GM23338 (cell line): ENCODE results near the gene TMEM92. TPM values are rescaled to one million over a fixed set of nuclear protein-coding genes. Genes with fewer than 3 reads are reported as not detected.

Experiments used
- ATAC-seq: fragments of 200-7000 bp; cut with Tn5 transposase; 3 replicates; pipeline ENCODE4 v1.9.1; 2020
- DNase-seq: peaks from one replicate; pipeline ENCODE4 v3.0.0-alpha.2; 2015; ENCODE audit warnings: low spot score
- H2AFZ ChIP-seq: fragments of 200-600 bp; sonication (generic); 2 replicates; pipeline ENCODE4 v1.8.0; 2016; ENCODE audit warnings: antibody characterized with exemption, mild to moderate bottlenecking, moderate library complexity
- H3F3A ChIP-seq: fragments of 200-600 bp; sonication (generic); replicated peaks from 2 replicates; pipeline ENCODE4 v1.8.0; 2017; ENCODE audit warnings: antibody characterized with exemption, mixed run types, low read depth
- H3K27ac ChIP-seq: fragments of 200-600 bp; sonication (generic); 2 replicates; pipeline ENCODE4 v1.6.1; 2016; ENCODE audit warnings: low read depth
- H3K27me3 ChIP-seq: fragments of 200-600 bp; sonication (generic); 2 replicates; pipeline ENCODE4 v1.8.0; 2016; ENCODE audit warnings: mild to moderate bottlenecking, mixed run types, moderate library complexity; ENCODE audit not compliant: insufficient read depth
- H3K36me3 ChIP-seq: fragments of 200-600 bp; sonication (generic); 2 replicates; pipeline ENCODE4 v1.8.0; 2016; ENCODE audit warnings: mild to moderate bottlenecking; ENCODE audit not compliant: insufficient read depth
- H3K4me1 ChIP-seq: fragments of 200-600 bp; sonication (generic); 2 replicates; pipeline ENCODE4 v1.8.0; 2016; ENCODE audit warnings: mild to moderate bottlenecking, moderate library complexity; ENCODE audit not compliant: insufficient read depth
- H3K4me2 ChIP-seq: fragments of 200-600 bp; sonication (generic); 2 replicates; pipeline ENCODE4 v1.7.1; 2017; ENCODE audit warnings: mixed run types
- H3K4me3 ChIP-seq: fragments of 200-600 bp; sonication (generic); 2 replicates; pipeline ENCODE4 v1.6.1; 2016; ENCODE audit warnings: mixed run types
- H3K79me2 ChIP-seq: fragments of 200-600 bp; sonication (generic); replicated peaks from 2 replicates; pipeline ENCODE4 v1.8.0; 2017; ENCODE audit warnings: mild to moderate bottlenecking; ENCODE audit not compliant: insufficient read depth
- H3K9me2 ChIP-seq: fragments of 200-600 bp; sonication (generic); 2 replicates; pipeline ENCODE4 v1.8.0; 2017; ENCODE audit not compliant: insufficient read depth
- H4K20me1 ChIP-seq: fragments of 200-600 bp; sonication (generic); replicated peaks from 2 replicates; pipeline ENCODE4 v1.8.0; 2017; ENCODE audit warnings: mild to moderate bottlenecking; ENCODE audit not compliant: insufficient read depth
- H3K27ac Mint-ChIP-seq: 2 replicates; pipeline ENCODE4 v1.8.0; 2020; ENCODE audit warnings: inconsistent platforms, mild to moderate bottlenecking, moderate library complexity, mixed read lengths
- H3K27me3 Mint-ChIP-seq: 3 replicates; pipeline ENCODE4 v1.8.0; 2022; ENCODE audit warnings: low read depth, mild to moderate bottlenecking, moderate library complexity, mixed read lengths, inconsistent platforms; ENCODE audit not compliant: insufficient read depth, poor library complexity
- H3K36me3 Mint-ChIP-seq: 3 replicates; pipeline ENCODE4 v1.8.0; 2021; ENCODE audit warnings: low read depth, mild to moderate bottlenecking, inconsistent platforms, moderate library complexity, mixed read lengths
- H3K4me1 Mint-ChIP-seq: 3 replicates; pipeline ENCODE4 v1.8.0; 2020; ENCODE audit warnings: mild to moderate bottlenecking, inconsistent platforms, mixed read lengths
- H3K4me3 Mint-ChIP-seq: 3 replicates; pipeline ENCODE4 v1.8.0; 2021; ENCODE audit warnings: moderate library complexity, mild to moderate bottlenecking, inconsistent platforms, mixed read lengths
- H3K9me3 Mint-ChIP-seq: 3 replicates; pipeline ENCODE4 v1.8.0; 2020; ENCODE audit warnings: moderate library complexity, mild to moderate bottlenecking, inconsistent platforms, mixed read lengths
- CREB1 ChIP-seq: fragments of 250-450 bp; sonication (Bioruptor Pico); IDR thresholded peaks from 2 replicates; pipeline ENCODE4 v1.5.0; 2020; ENCODE audit warnings: low read depth, mild to moderate bottlenecking, moderate library complexity
- CTCF ChIP-seq, 2 experiments: fragments of 200-600 bp in 1 of 2; sonication (generic) in 1 of 2; conservative IDR thresholded peaks; 2 replicates each; pipeline versions ENCODE4 v1.5.1 to v1.6.1; 2016 to 2017; ENCODE audit warnings: antibody characterized with exemption in 2 of 2, low read depth in 2 of 2, mild to moderate bottlenecking in 2 of 2, moderate library complexity in 1 of 2
- ETS1 ChIP-seq: IDR thresholded peaks from 2 replicates; pipeline ENCODE4 v1.6.1; 2016; ENCODE audit warnings: antibody characterized with exemption
- EZH2 ChIP-seq: fragments of 200-600 bp; sonication (generic); IDR thresholded peaks from one replicate; pipeline ENCODE4 v1.8.0; 2017; ENCODE audit warnings: antibody characterized with exemption, mild to moderate bottlenecking, low read depth; ENCODE audit not compliant: unreplicated experiment
- EZH2phosphoT487 ChIP-seq: fragments of 200-600 bp; sonication (generic); IDR thresholded peaks from one replicate; pipeline ENCODE4 v1.8.1; 2018; ENCODE audit warnings: antibody characterized with exemption; ENCODE audit not compliant: unreplicated experiment
- JUNB ChIP-seq: IDR thresholded peaks from one replicate; pipeline ENCODE4 v1.6.1; 2016; ENCODE audit warnings: antibody characterized with exemption; ENCODE audit not compliant: unreplicated experiment
- POLR2AphosphoS5 ChIP-seq: IDR thresholded peaks from 2 replicates; pipeline ENCODE4 v1.6.1; 2016; ENCODE audit warnings: antibody characterized with exemption, low read depth
- REST ChIP-seq: IDR thresholded peaks from one replicate; pipeline ENCODE4 v1.6.1; 2018; ENCODE audit warnings: antibody characterized with exemption; ENCODE audit not compliant: unreplicated experiment
- STAT1 ChIP-seq: IDR thresholded peaks from one replicate; pipeline ENCODE4 v1.6.1; 2016; ENCODE audit warnings: antibody characterized with exemption; ENCODE audit not compliant: unreplicated experiment
- ZNF331 ChIP-seq: fragments of 250-450 bp; sonication (Bioruptor Pico); IDR thresholded peaks from 2 replicates; pipeline ENCODE4 v1.5.0; 2020; ENCODE audit warnings: low read depth, mild to moderate bottlenecking, moderate library complexity
- ZNF462 ChIP-seq: fragments of 250-450 bp; sonication (Bioruptor Pico); IDR thresholded peaks from 2 replicates; pipeline ENCODE4 v1.5.0; 2020; ENCODE audit warnings: mild to moderate bottlenecking, moderate library complexity
- polyA plus RNA-seq: library from polyadenylated mRNA; unstranded; fragments of >200 nt; fragmentation: Nextera tagmentation; extraction: Ambion mirVana; gene quantifications from 2 replicates; pipeline ENCODE4 v1.2.1, GENCODE V29; 2016
- total RNA-seq: library from RNA; depleted of rRNA; stranded (reverse); fragments of >200 nt; shearing (Covaris generic); gene quantifications from 2 replicates; pipeline ENCODE4 v1.2.3, GENCODE V29; 2014

TMEM92 gene
- total and polyA plus RNA-seq, 2 experiments from 2014 or later: 9.7 to 18.4 TPM

GRCh38 chr17:50307654-50308053, 33.4 kb downstream of the TMEM92 start:
- Mint-ChIP-seq H3K27me3 (peaks cover 7% of the 10 kb centered on the region), H3K27ac (no peak overlapping the region), H3K4me3 (no peak overlapping the region), H3K9me3 (peaks cover 2% of the 10 kb centered on the region; the same call in 1 of the 3 replicates), H3K4me1 (peaks cover 22% of the 10 kb centered on the region), H3K36me3 (no peaks in the 10 kb centered on the region)
- no peak for TF ChIP-seq ZNF462
- no peak for TF ChIP-seq REST
- TF ChIP-seq JUNB: no peak
- TF ChIP-seq POLR2AphosphoS5: no peak
- no peak for TF ChIP-seq ZNF331 (CRISPR knock-in tag)
- no peak for TF ChIP-seq STAT1
- TF ChIP-seq EZH2: no peak
- TF ChIP-seq ETS1: no peak
- no peak for TF ChIP-seq CREB1 (CRISPR knock-in tag)
- TF ChIP-seq EZH2phosphoT487: no peak
- TF ChIP-seq CTCF (conservative IDR thresholded peaks at IDR 0.05; ENCODE audit: low read depth in 2 of 2): no peak
- Histone ChIP-seq H3K36me3 (no peaks in the 10 kb centered on the region), H3K4me1 (0 out of 2 replicates have a peak, but pooled peaks cover 8% of the 10 kb centered on the region), H3K79me2 (no peaks in the 10 kb centered on the region), H2AFZ (no peak overlapping the region), H4K20me1 (no peaks in the 10 kb centered on the region), H3F3A (no peaks in the 10 kb centered on the region), H3K9me2 (0 out of 2 replicates have a peak, but pooled peaks cover 3% of the 10 kb centered on the region), H3K27ac (no peak overlapping the region), H3K4me2 (no peak overlapping the region), H3K27me3 (no peaks in the 10 kb centered on the region), H3K4me3 (no peak overlapping the region)
- ATAC-seq (no peak), DNase-seq (no peak)
